ENCODE results near the gene SLC25A17.
"Not testable (repeated sequence)": the region's sequence is repeated elsewhere in the genome, so short reads cannot be mapped to it uniquely, and the experiment has no call there.

Gene SLC25A17

DNA sequence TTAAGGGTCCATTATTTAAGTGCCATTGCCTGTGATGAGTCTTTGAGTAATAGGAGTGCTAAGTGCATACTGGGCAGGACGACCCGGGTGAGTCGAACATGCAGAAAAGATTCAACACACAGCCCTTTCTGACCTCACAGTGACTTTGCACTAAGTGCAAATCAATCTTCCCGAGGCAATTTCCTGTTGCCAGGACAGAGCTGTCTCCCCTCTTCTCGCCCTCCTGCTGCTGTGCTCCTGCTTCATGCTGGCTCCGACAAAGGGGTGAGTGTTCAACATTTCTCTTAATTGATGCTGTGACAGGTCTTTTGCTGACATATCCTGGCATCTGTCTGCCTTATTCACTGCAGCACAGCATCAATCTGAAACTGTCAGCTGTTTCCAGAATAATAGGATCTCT, 97.9 kb downstream of the SLC25A17 start:
- Mint-ChIP-seq H3K4me1 (peaks cover 18% of the 10 kb centered on the region), H3K4me3 (no peak overlapping the region), H3K27ac (no peak overlapping the region), H3K9me3 (no peaks in the 10 kb centered on the region), H3K27me3 (no peaks in the 10 kb centered on the region)
- DNase-seq (no peak), ATAC-seq (no peak)

- Mint-ChIP-seq H3K4me3 (no peak overlapping the region), H3K27ac (no peak overlapping the region), H3K9me3 (no peaks in the 10 kb centered on the region), H3K4me1 (peaks cover 18% of the 10 kb centered on the region), H3K27me3 (no peaks in the 10 kb centered on the region)
- DNase-seq, result no peak
- ATAC-seq, result no peak
Observed at GRCh38 chr22:40720538-40721256, 98.4 kb downstream of the SLC25A17 start.

- not testable (repeated sequence) for H3K4me3 Mint-ChIP-seq, ATAC-seq, DNase-seq, H3K9me3 Mint-ChIP-seq, H3K27me3 Mint-ChIP-seq, H3K27ac Mint-ChIP-seq
- peaks cover 20% of the 10 kb centered on the region for H3K4me1 Mint-ChIP-seq
Observed at GRCh38 chr22:40720156-40720537, 99.0 kb downstream of the SLC25A17 start.

Data from stimulated activated naive CD8-positive, alpha-beta T cell treated with anti-CD3 and anti-CD28 coated beads, Interleukin-15, amount 100 ng/mL, for 72 hours (primary cell).